PC-3 (cell line): ENCODE results near the gene TFG.

ENCODE experiments used
- CTCF ChIP-seq: fragments of 300-600 bp; sonication (generic); conservative IDR thresholded peaks from 2 replicates; pipeline ENCODE4 v1.5.1; 2017; ENCODE audit warnings: antibody characterized with exemption, low read depth, mild to moderate bottlenecking, low read length
- EZH2 ChIP-seq: fragments of 300-600 bp; sonication (generic); IDR thresholded peaks from one replicate; pipeline ENCODE4 v1.6.1; 2017; ENCODE audit warnings: antibody characterized with exemption, mild to moderate bottlenecking, low read length; ENCODE audit not compliant: unreplicated experiment
- EZH2phosphoT487 ChIP-seq: fragments of 300-600 bp; sonication (generic); IDR thresholded peaks from 2 replicates; pipeline ENCODE4 v1.6.1; 2018; ENCODE audit warnings: mild to moderate bottlenecking, antibody characterized with exemption, low read length, borderline replicate concordance

GRCh38 chr3:100748220-100748619 is 38.9 kb downstream of the TFG start:
- TF ChIP-seq CTCF (no peak), EZH2 (no peak), EZH2phosphoT487 (no peak)
